GM23338 (cell line): ENCODE results near the gene RTCA. TPM values are rescaled to one million over a fixed set of nuclear protein-coding genes. Genes with fewer than 3 reads are reported as not detected.

ENCODE experiments used
- ATAC-seq: fragments of 200-7000 bp; cut with Tn5 transposase; 3 replicates; pipeline ENCODE4 v1.9.1; 2020
- DNase-seq: peaks from one replicate; pipeline ENCODE4 v3.0.0-alpha.2; 2015; ENCODE audit warnings: low spot score
- H2AFZ ChIP-seq: fragments of 200-600 bp; sonication (generic); 2 replicates; pipeline ENCODE4 v1.8.0; 2016; ENCODE audit warnings: antibody characterized with exemption, mild to moderate bottlenecking, moderate library complexity
- H3F3A ChIP-seq: fragments of 200-600 bp; sonication (generic); replicated peaks from 2 replicates; pipeline ENCODE4 v1.8.0; 2017; ENCODE audit warnings: antibody characterized with exemption, mixed run types, low read depth
- H3K27ac ChIP-seq: fragments of 200-600 bp; sonication (generic); 2 replicates; pipeline ENCODE4 v1.6.1; 2016; ENCODE audit warnings: low read depth
- H3K27me3 ChIP-seq: fragments of 200-600 bp; sonication (generic); 2 replicates; pipeline ENCODE4 v1.8.0; 2016; ENCODE audit warnings: mild to moderate bottlenecking, mixed run types, moderate library complexity; ENCODE audit not compliant: insufficient read depth
- H3K36me3 ChIP-seq: fragments of 200-600 bp; sonication (generic); 2 replicates; pipeline ENCODE4 v1.8.0; 2016; ENCODE audit warnings: mild to moderate bottlenecking; ENCODE audit not compliant: insufficient read depth
- H3K4me1 ChIP-seq: fragments of 200-600 bp; sonication (generic); 2 replicates; pipeline ENCODE4 v1.8.0; 2016; ENCODE audit warnings: mild to moderate bottlenecking, moderate library complexity; ENCODE audit not compliant: insufficient read depth
- H3K4me2 ChIP-seq: fragments of 200-600 bp; sonication (generic); 2 replicates; pipeline ENCODE4 v1.7.1; 2017; ENCODE audit warnings: mixed run types
- H3K4me3 ChIP-seq: fragments of 200-600 bp; sonication (generic); 2 replicates; pipeline ENCODE4 v1.6.1; 2016; ENCODE audit warnings: mixed run types
- H3K79me2 ChIP-seq: fragments of 200-600 bp; sonication (generic); replicated peaks from 2 replicates; pipeline ENCODE4 v1.8.0; 2017; ENCODE audit warnings: mild to moderate bottlenecking; ENCODE audit not compliant: insufficient read depth
- H3K9me2 ChIP-seq: fragments of 200-600 bp; sonication (generic); 2 replicates; pipeline ENCODE4 v1.8.0; 2017; ENCODE audit not compliant: insufficient read depth
- H4K20me1 ChIP-seq: fragments of 200-600 bp; sonication (generic); replicated peaks from 2 replicates; pipeline ENCODE4 v1.8.0; 2017; ENCODE audit warnings: mild to moderate bottlenecking; ENCODE audit not compliant: insufficient read depth
- H3K27ac Mint-ChIP-seq: 2 replicates; pipeline ENCODE4 v1.8.0; 2020; ENCODE audit warnings: inconsistent platforms, mild to moderate bottlenecking, moderate library complexity, mixed read lengths
- H3K27me3 Mint-ChIP-seq: 3 replicates; pipeline ENCODE4 v1.8.0; 2022; ENCODE audit warnings: low read depth, mild to moderate bottlenecking, moderate library complexity, mixed read lengths, inconsistent platforms; ENCODE audit not compliant: insufficient read depth, poor library complexity
- H3K36me3 Mint-ChIP-seq: 3 replicates; pipeline ENCODE4 v1.8.0; 2021; ENCODE audit warnings: low read depth, mild to moderate bottlenecking, inconsistent platforms, moderate library complexity, mixed read lengths
- H3K4me1 Mint-ChIP-seq: 3 replicates; pipeline ENCODE4 v1.8.0; 2020; ENCODE audit warnings: mild to moderate bottlenecking, inconsistent platforms, mixed read lengths
- H3K4me3 Mint-ChIP-seq: 3 replicates; pipeline ENCODE4 v1.8.0; 2021; ENCODE audit warnings: moderate library complexity, mild to moderate bottlenecking, inconsistent platforms, mixed read lengths
- H3K9me3 Mint-ChIP-seq: 3 replicates; pipeline ENCODE4 v1.8.0; 2020; ENCODE audit warnings: moderate library complexity, mild to moderate bottlenecking, inconsistent platforms, mixed read lengths
- CREB1 ChIP-seq: fragments of 250-450 bp; sonication (Bioruptor Pico); IDR thresholded peaks from 2 replicates; pipeline ENCODE4 v1.5.0; 2020; ENCODE audit warnings: low read depth, mild to moderate bottlenecking, moderate library complexity
- EZH2 ChIP-seq: fragments of 200-600 bp; sonication (generic); IDR thresholded peaks from one replicate; pipeline ENCODE4 v1.8.0; 2017; ENCODE audit warnings: antibody characterized with exemption, mild to moderate bottlenecking, low read depth; ENCODE audit not compliant: unreplicated experiment
- EZH2phosphoT487 ChIP-seq: fragments of 200-600 bp; sonication (generic); IDR thresholded peaks from one replicate; pipeline ENCODE4 v1.8.1; 2018; ENCODE audit warnings: antibody characterized with exemption; ENCODE audit not compliant: unreplicated experiment
- JUNB ChIP-seq: IDR thresholded peaks from one replicate; pipeline ENCODE4 v1.6.1; 2016; ENCODE audit warnings: antibody characterized with exemption; ENCODE audit not compliant: unreplicated experiment
- POLR2AphosphoS5 ChIP-seq: IDR thresholded peaks from 2 replicates; pipeline ENCODE4 v1.6.1; 2016; ENCODE audit warnings: antibody characterized with exemption, low read depth
- STAT1 ChIP-seq: IDR thresholded peaks from one replicate; pipeline ENCODE4 v1.6.1; 2016; ENCODE audit warnings: antibody characterized with exemption; ENCODE audit not compliant: unreplicated experiment
- ZNF331 ChIP-seq: fragments of 250-450 bp; sonication (Bioruptor Pico); IDR thresholded peaks from 2 replicates; pipeline ENCODE4 v1.5.0; 2020; ENCODE audit warnings: low read depth, mild to moderate bottlenecking, moderate library complexity
- long read RNA-seq: library from polyadenylated mRNA; unstranded; transcript quantifications from one replicate; pipeline ENCODE4 v2.0.0, GENCODE V29; 2020; ENCODE audit not compliant: unreplicated experiment
- polyA plus RNA-seq: library from polyadenylated mRNA; unstranded; fragments of >200 nt; fragmentation: Nextera tagmentation; extraction: Ambion mirVana; gene quantifications from 2 replicates; pipeline ENCODE4 v1.2.1, GENCODE V29; 2016
- total RNA-seq: library from RNA; depleted of rRNA; stranded (reverse); fragments of >200 nt; shearing (Covaris generic); gene quantifications from 2 replicates; pipeline ENCODE4 v1.2.3, GENCODE V29; 2014; rRNA removed
- TF ChIP-seq, protein P1 (sequence below), 2 experiments: fragments of 200-600 bp in 1 of 2; sonication (generic) in 1 of 2; conservative IDR thresholded peaks; 2 replicates each; pipeline versions ENCODE4 v1.5.1 to v1.6.1; 2016 to 2017; ENCODE audit warnings: antibody characterized with exemption in 2 of 2, low read depth in 2 of 2, mild to moderate bottlenecking in 2 of 2, moderate library complexity in 1 of 2
- TF ChIP-seq, protein P2 (sequence below): IDR thresholded peaks from one replicate; pipeline ENCODE4 v1.6.1; 2018; ENCODE audit warnings: antibody characterized with exemption; ENCODE audit not compliant: unreplicated experiment
- TF ChIP-seq, protein P3 (sequence below): IDR thresholded peaks from 2 replicates; pipeline ENCODE4 v1.6.1; 2016; ENCODE audit warnings: antibody characterized with exemption

RTCA gene
- total RNA-seq (27.5 and 36.6 TPM in 2 replicates), polyA plus RNA-seq (34.9 and 36.6 TPM in 2 replicates)
- long read RNA-seq, transcript RTCA-203 (11 exons, 2,535 nt) = major isoform, 49 of 68 reads
- long read RNA-seq, partial matches to known transcripts = 3 of 68 reads
- long read RNA-seq, other reads (novel, unspliced or antisense) = 16 of 68 reads

GRCh38 chr1:100265931-100266740 is at the start of gene RTCA:
Gene RTCA, plus strand, starts transcription at chr1:100266216. Its CDS starts 160 bp downstream, at chr1:100266376.
- no peak for TF ChIP-seq STAT1
- TF ChIP-seq, protein P1, sequence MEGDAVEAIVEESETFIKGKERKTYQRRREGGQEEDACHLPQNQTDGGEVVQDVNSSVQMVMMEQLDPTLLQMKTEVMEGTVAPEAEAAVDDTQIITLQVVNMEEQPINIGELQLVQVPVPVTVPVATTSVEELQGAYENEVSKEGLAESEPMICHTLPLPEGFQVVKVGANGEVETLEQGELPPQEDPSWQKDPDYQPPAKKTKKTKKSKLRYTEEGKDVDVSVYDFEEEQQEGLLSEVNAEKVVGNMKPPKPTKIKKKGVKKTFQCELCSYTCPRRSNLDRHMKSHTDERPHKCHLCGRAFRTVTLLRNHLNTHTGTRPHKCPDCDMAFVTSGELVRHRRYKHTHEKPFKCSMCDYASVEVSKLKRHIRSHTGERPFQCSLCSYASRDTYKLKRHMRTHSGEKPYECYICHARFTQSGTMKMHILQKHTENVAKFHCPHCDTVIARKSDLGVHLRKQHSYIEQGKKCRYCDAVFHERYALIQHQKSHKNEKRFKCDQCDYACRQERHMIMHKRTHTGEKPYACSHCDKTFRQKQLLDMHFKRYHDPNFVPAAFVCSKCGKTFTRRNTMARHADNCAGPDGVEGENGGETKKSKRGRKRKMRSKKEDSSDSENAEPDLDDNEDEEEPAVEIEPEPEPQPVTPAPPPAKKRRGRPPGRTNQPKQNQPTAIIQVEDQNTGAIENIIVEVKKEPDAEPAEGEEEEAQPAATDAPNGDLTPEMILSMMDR (conservative IDR thresholded peaks at IDR 0.05; ENCODE audit: low read depth in 2 of 2) = no peak
- no peak for TF ChIP-seq ZNF331 (CRISPR knock-in tag)
- peak; percentile 90 for TF ChIP-seq POLR2AphosphoS5
- TF ChIP-seq EZH2phosphoT487 = no peak
- TF ChIP-seq, protein P2, sequence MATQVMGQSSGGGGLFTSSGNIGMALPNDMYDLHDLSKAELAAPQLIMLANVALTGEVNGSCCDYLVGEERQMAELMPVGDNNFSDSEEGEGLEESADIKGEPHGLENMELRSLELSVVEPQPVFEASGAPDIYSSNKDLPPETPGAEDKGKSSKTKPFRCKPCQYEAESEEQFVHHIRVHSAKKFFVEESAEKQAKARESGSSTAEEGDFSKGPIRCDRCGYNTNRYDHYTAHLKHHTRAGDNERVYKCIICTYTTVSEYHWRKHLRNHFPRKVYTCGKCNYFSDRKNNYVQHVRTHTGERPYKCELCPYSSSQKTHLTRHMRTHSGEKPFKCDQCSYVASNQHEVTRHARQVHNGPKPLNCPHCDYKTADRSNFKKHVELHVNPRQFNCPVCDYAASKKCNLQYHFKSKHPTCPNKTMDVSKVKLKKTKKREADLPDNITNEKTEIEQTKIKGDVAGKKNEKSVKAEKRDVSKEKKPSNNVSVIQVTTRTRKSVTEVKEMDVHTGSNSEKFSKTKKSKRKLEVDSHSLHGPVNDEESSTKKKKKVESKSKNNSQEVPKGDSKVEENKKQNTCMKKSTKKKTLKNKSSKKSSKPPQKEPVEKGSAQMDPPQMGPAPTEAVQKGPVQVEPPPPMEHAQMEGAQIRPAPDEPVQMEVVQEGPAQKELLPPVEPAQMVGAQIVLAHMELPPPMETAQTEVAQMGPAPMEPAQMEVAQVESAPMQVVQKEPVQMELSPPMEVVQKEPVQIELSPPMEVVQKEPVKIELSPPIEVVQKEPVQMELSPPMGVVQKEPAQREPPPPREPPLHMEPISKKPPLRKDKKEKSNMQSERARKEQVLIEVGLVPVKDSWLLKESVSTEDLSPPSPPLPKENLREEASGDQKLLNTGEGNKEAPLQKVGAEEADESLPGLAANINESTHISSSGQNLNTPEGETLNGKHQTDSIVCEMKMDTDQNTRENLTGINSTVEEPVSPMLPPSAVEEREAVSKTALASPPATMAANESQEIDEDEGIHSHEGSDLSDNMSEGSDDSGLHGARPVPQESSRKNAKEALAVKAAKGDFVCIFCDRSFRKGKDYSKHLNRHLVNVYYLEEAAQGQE = no peak
- peaks cover 6% of the 10 kb centered on the region for H3K4me1 ChIP-seq
- peaks cover 7% of the 10 kb centered on the region for H4K20me1 ChIP-seq
- H3K27ac ChIP-seq = peak within 1 kb of the TSS; percentile 91
- Mint-ChIP-seq H3K4me3 (peak within 1 kb of the TSS; percentile 100), H3K4me1 (peaks cover 5% of the 10 kb centered on the region; the same call in 2 of the 3 replicates), H3K36me3 (peaks cover 59% of the 10 kb centered on the region), H3K9me3 (peaks cover 19% of the 10 kb centered on the region), H3K27ac (peak within 1 kb of the TSS; percentile 99), H3K27me3 (peaks cover 13% of the 10 kb centered on the region)
- peaks cover 19% of the 10 kb centered on the region for H3K79me2 ChIP-seq
- H3K36me3 ChIP-seq = peaks cover 16% of the 10 kb centered on the region; the same call in 1 of the 2 replicates
- no peaks in the 10 kb centered on the region for H3K9me2 ChIP-seq
- no peaks in the 10 kb centered on the region for H3F3A ChIP-seq
- H3K4me2 ChIP-seq = peak within 1 kb of the TSS; percentile 97
- peak within 1 kb of the TSS; percentile 92 for H3K4me3 ChIP-seq
- peak; percentile 96 for ATAC-seq
- peak; percentile 99 for DNase-seq
- H2AFZ ChIP-seq = peak within 1 kb of the TSS; percentile 98
- no peaks in the 10 kb centered on the region for H3K27me3 ChIP-seq

GRCh38 chr1:100217834-100218233 is 48.2 kb upstream of the RTCA start:
- Histone ChIP-seq H3K27me3 (no peaks in the 10 kb centered on the region), H3K9me2 (no peaks in the 10 kb centered on the region), H3F3A (no peaks in the 10 kb centered on the region), H3K4me3 (no peak overlapping the region), H3K79me2 (no peaks in the 10 kb centered on the region), H2AFZ (no peak overlapping the region), H4K20me1 (no peaks in the 10 kb centered on the region; the same call in 1 of the 2 replicates), H3K4me1 (no peaks in the 10 kb centered on the region), H3K4me2 (no peak overlapping the region), H3K36me3 (peaks cover 21% of the 10 kb centered on the region; the same call in 1 of the 2 replicates), H3K27ac (no peak overlapping the region)
- H3K4me1 Mint-ChIP-seq = no peaks in the 10 kb centered on the region
- no peaks in the 10 kb centered on the region for H3K9me3 Mint-ChIP-seq
- H3K36me3 Mint-ChIP-seq = peaks cover 37% of the 10 kb centered on the region
- no peaks in the 10 kb centered on the region for H3K27me3 Mint-ChIP-seq
- H3K27ac Mint-ChIP-seq = no peak overlapping the region
- ATAC-seq (no peak), DNase-seq (no peak)
- no peak overlapping the region for H3K4me3 Mint-ChIP-seq
- no peak for TF ChIP-seq EZH2phosphoT487
- TF ChIP-seq CREB1 = no peak
- no peak for TF ChIP-seq STAT1
- TF ChIP-seq POLR2AphosphoS5 = no peak
- TF ChIP-seq JUNB = no peak
- TF ChIP-seq, protein P1 (conservative IDR thresholded peaks at IDR 0.05; ENCODE audit: low read depth in 2 of 2) = no peak
- TF ChIP-seq, protein P3, sequence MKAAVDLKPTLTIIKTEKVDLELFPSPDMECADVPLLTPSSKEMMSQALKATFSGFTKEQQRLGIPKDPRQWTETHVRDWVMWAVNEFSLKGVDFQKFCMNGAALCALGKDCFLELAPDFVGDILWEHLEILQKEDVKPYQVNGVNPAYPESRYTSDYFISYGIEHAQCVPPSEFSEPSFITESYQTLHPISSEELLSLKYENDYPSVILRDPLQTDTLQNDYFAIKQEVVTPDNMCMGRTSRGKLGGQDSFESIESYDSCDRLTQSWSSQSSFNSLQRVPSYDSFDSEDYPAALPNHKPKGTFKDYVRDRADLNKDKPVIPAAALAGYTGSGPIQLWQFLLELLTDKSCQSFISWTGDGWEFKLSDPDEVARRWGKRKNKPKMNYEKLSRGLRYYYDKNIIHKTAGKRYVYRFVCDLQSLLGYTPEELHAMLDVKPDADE = no peak
- no peak for TF ChIP-seq ZNF331 (CRISPR knock-in tag)
- no peak for TF ChIP-seq EZH2
